ENCODE measurements around the gene PMPCA.

GRCh38 chr9:136363106-136363948, 47.1 kb upstream of the PMPCA start, which contains the start of gene DNLZ:
- TF ChIP-seq CTCF (optimal IDR thresholded peaks at IDR 0.05 in 1 of 3, IDR thresholded peaks at IDR 0.05 in 1 of 3, conservative IDR thresholded peaks at IDR 0.05 in 1 of 3; ENCODE audit: extremely low read depth in 1 of 3, insufficient read depth in 2 of 3, low read length in 3 of 3): peak; percentile 57 to 93 (median 86)
- TF ChIP-seq EZH2 (IDR thresholded peaks at IDR 0.05; ENCODE audit: low read length): no peak

All from keratinocyte (primary cell).